Naive thymus-derived CD4-positive, alpha-beta T cell (primary cell): ENCODE data around the gene MTMR2. TPM values are rescaled to one million over a fixed set of nuclear protein-coding genes. Genes with fewer than 3 reads are reported as not detected.
A peak's percentile ranks its signal among the peaks of the same experiment; 100 is the strongest.

Experiments used
- ATAC-seq: fragments of 150-1000 bp; cut with Tn5 transposase; 2 replicates; pipeline ENCODE4 v1.10.0; 2021; ENCODE audit warnings: mild to moderate bottlenecking, moderate library complexity
- CTCF ChIA-PET: fragments of 350-600 bp; sonication (Branson Sonifier 250); formaldehyde crosslinking; loops from one replicate; lab custom pipeline; 2021; ENCODE audit warnings: antibody characterized with exemption; lab: Charles Lee
- POLR2A ChIA-PET: fragments of 350-600 bp; sonication (Branson Sonifier 250); formaldehyde crosslinking; loops from one replicate; lab custom pipeline; 2021; ENCODE audit warnings: antibody characterized with exemption, inconsistent platforms; lab: Charles Lee
- DNase-seq, 9 donors: peaks; one replicate each; pipeline versions ENCODE4 v3.0.0 to v3.0.0-alpha.2; 2020 to 2022; ENCODE audit warnings: mixed read lengths in 1 of 9
- H3K27ac ChIP-seq: one replicate; pipeline ENCODE4 v1.7.0; 2013; ENCODE audit warnings: mild to moderate bottlenecking, low read depth, low read length, moderate library complexity
- H3K27me3 ChIP-seq, 2 donors: one replicate each; pipeline ENCODE4 v1.7.0; 2013; ENCODE audit warnings: low read length in 2 of 2, mild to moderate bottlenecking in 2 of 2, moderate library complexity in 2 of 2; ENCODE audit not compliant: control insufficient read depth in 2 of 2, insufficient read depth in 2 of 2
- H3K36me3 ChIP-seq, 3 experiments: 1 replicate in 2 of 3; 2 replicates in 1 of 3; pipeline ENCODE4 v1.7.0; 2013; ENCODE audit warnings: low read length in 3 of 3, mild to moderate bottlenecking in 3 of 3, moderate library complexity in 1 of 3; ENCODE audit not compliant: insufficient read depth in 3 of 3, control insufficient read depth in 2 of 3
- H3K4me1 ChIP-seq, 2 donors: one replicate each; pipeline ENCODE4 v1.7.0; 2013; ENCODE audit warnings: low read length in 2 of 2, mild to moderate bottlenecking in 2 of 2, moderate library complexity in 1 of 2; ENCODE audit not compliant: control insufficient read depth in 2 of 2, insufficient read depth in 2 of 2
- H3K4me3 ChIP-seq: 2 replicates; pipeline ENCODE4 v1.7.0; 2013; ENCODE audit warnings: mild to moderate bottlenecking, low read length
- H3K9me3 ChIP-seq, 3 experiments: 1 replicate in 2 of 3; 2 replicates in 1 of 3; pipeline ENCODE4 v1.7.0; 2013; ENCODE audit warnings: low read length in 3 of 3; ENCODE audit not compliant: control insufficient read depth in 2 of 3
- H3K27ac Mint-ChIP-seq, 9 donors: one replicate each; pipeline ENCODE4 v1.8.0; 2020 to 2022; ENCODE audit warnings: mixed read lengths in 9 of 9, mild to moderate bottlenecking in 8 of 9, moderate library complexity in 5 of 9, inconsistent platforms in 2 of 9
- H3K27me3 Mint-ChIP-seq, 5 donors: one replicate each; pipeline ENCODE4 v1.8.0; 2021 to 2022; ENCODE audit warnings: mixed read lengths in 5 of 5, mild to moderate bottlenecking in 1 of 5
- H3K36me3 Mint-ChIP-seq, 5 donors: one replicate each; pipeline ENCODE4 v1.8.0; 2020 to 2022; ENCODE audit warnings: mixed read lengths in 5 of 5, mild to moderate bottlenecking in 3 of 5, inconsistent platforms in 1 of 5
- H3K4me1 Mint-ChIP-seq, 7 donors: one replicate each; pipeline ENCODE4 v1.8.0; 2020 to 2022; ENCODE audit warnings: mixed read lengths in 7 of 7, mild to moderate bottlenecking in 3 of 7, inconsistent platforms in 1 of 7
- H3K4me3 Mint-ChIP-seq, 10 donors: one replicate each; pipeline ENCODE4 v1.8.0; 2020 to 2022; ENCODE audit warnings: mild to moderate bottlenecking in 10 of 10, mixed read lengths in 10 of 10, moderate library complexity in 6 of 10, inconsistent platforms in 2 of 10
- H3K9me3 Mint-ChIP-seq, 11 donors: one replicate each; pipeline ENCODE4 v1.8.0; 2020 to 2022; ENCODE audit warnings: mixed read lengths in 11 of 11, mild to moderate bottlenecking in 4 of 11, inconsistent platforms in 1 of 11, moderate library complexity in 1 of 11
- intact Hi-C, 2 donors: fragments of 100-400 bp; cut with micrococcal nuclease; formaldehyde crosslinking; loops; one replicate each; pipeline ENCODE4 v1.15.1; 2023
- polyA plus RNA-seq, 2 donors: library from polyadenylated mRNA; unstranded; fragments of 300-500 nt; fragmentation: Illumina TruSeq; gene quantifications; one replicate each; pipeline ENCODE4 v1.2.3, GENCODE V29; 2021
- total RNA-seq, 6 experiments: library from RNA in 5 of 6; stranded (reverse) in 5 of 6; gene quantifications; 1 replicate in 5 of 6; 2 replicates in 1 of 6; pipeline ENCODE4 v1.2.3 and lab custom pipeline; 2021 to 2026

MTMR2 gene
- total and polyA plus RNA-seq, 7 experiments from 2014 or later: 5.9 to 20.8 (median 9.3) TPM

GRCh38 chr11:95805869-95806268, 118.0 kb downstream of the MTMR2 start:
- Histone ChIP-seq H3K4me1 (no peaks in the 10 kb centered on the region), H3K9me3 (no peaks in the 10 kb centered on the region), H3K27me3 (no peaks in the 10 kb centered on the region), H3K4me3 (no peak overlapping the region), H3K36me3 (peaks cover 0 to 14% (median 0%) of the 10 kb centered on the region in 3 experiments), H3K27ac (no peak overlapping the region)
- ATAC-seq (no peak), DNase-seq (no peak)
- no peaks in the 10 kb centered on the region for H3K27me3 Mint-ChIP-seq
- ChIA-PET CTCF (no interaction called here), POLR2A (no interaction called here)
- intact Hi-C loops: no loop called here
- peaks cover 13 to 51% (median 21%) of the 10 kb centered on the region in 5 donors for H3K36me3 Mint-ChIP-seq
- no peak overlapping the region for H3K4me3 Mint-ChIP-seq
- H3K9me3 Mint-ChIP-seq: peaks cover 0 to 16% (median 0%) of the 10 kb centered on the region in 11 donors
- H3K4me1 Mint-ChIP-seq: peaks cover 0 to 11% (median 2%) of the 10 kb centered on the region in 7 donors
- H3K27ac Mint-ChIP-seq: no peak overlapping the region

- H3K4me3 ChIP-seq: no peak overlapping the region
- intact Hi-C loops: no loop called here
- peaks cover 2 to 17% (median 6%) of the 10 kb centered on the region in 7 donors for H3K4me1 Mint-ChIP-seq
- ATAC-seq: no peak
- no peak for DNase-seq
- peaks cover 21 to 53% (median 37%) of the 10 kb centered on the region in 5 donors for H3K36me3 Mint-ChIP-seq
- H3K27ac Mint-ChIP-seq: no peak overlapping the region
- no peaks in the 10 kb centered on the region for H3K4me1 ChIP-seq
- H3K9me3 Mint-ChIP-seq: peaks cover 0 to 6% (median 0%) of the 10 kb centered on the region in 11 donors
- H3K4me3 Mint-ChIP-seq: no peak overlapping the region
- no peaks in the 10 kb centered on the region for H3K27me3 Mint-ChIP-seq
- H3K27ac ChIP-seq: no peak overlapping the region
- H3K27me3 ChIP-seq: no peaks in the 10 kb centered on the region
- H3K9me3 ChIP-seq: no peaks in the 10 kb centered on the region
- peaks cover 0 to 27% (median 10%) of the 10 kb centered on the region in 3 experiments for H3K36me3 ChIP-seq
- ChIA-PET POLR2A (interaction anchor here (0.6 kb wide), 1 partner anchor 13 kb away, joined by 3 read pairs; the partner anchor contains the start of gene CEP57), CTCF (no interaction called here)
Observed at GRCh38 chr11:95803973-95804372, 119.9 kb downstream of the MTMR2 start.

GRCh38 chr11:95802806-95803205, 121.1 kb downstream of the MTMR2 start:
- ChIA-PET POLR2A (no interaction called here), CTCF (no interaction called here)
- Mint-ChIP-seq H3K27ac (peak overlapping the region in 1 of 9 donors; percentile 50), H3K36me3 (peaks cover 21 to 50% (median 37%) of the 10 kb centered on the region in 5 donors), H3K9me3 (peaks cover 0 to 6% (median 0%) of the 10 kb centered on the region in 11 donors), H3K27me3 (no peaks in the 10 kb centered on the region), H3K4me1 (peaks cover 0 to 17% (median 6%) of the 10 kb centered on the region in 7 donors), H3K4me3 (no peak overlapping the region)
- Histone ChIP-seq H3K27me3 (no peaks in the 10 kb centered on the region), H3K4me3 (no peak overlapping the region), H3K36me3 (peaks cover 0 to 27% (median 10%) of the 10 kb centered on the region in 3 experiments), H3K4me1 (no peaks in the 10 kb centered on the region), H3K9me3 (no peaks in the 10 kb centered on the region), H3K27ac (no peak overlapping the region)
- intact Hi-C loops: no loop called here
- DNase-seq (no peak), ATAC-seq (no peak)

GRCh38 chr11:95800438-95800837, 123.5 kb downstream of the MTMR2 start:
- no peak overlapping the region for H3K4me3 ChIP-seq
- H3K9me3 ChIP-seq: no peaks in the 10 kb centered on the region
- peaks cover 0 to 17% (median 10%) of the 10 kb centered on the region in 3 experiments for H3K36me3 ChIP-seq
- no peaks in the 10 kb centered on the region for H3K27me3 Mint-ChIP-seq
- DNase-seq: no peak
- ATAC-seq: no peak
- ChIA-PET POLR2A (interaction anchor here (0.6 to 0.7 kb wide), 2 partner anchors 9 to 35 kb away, joined by 3 to 4 read pairs; no protein-coding TSS in a partner anchor), CTCF (interaction anchor here (0.7 kb wide), 1 partner anchor 49 kb away, joined by 5 read pairs; no protein-coding TSS in a partner anchor)
- intact Hi-C loops: no loop called here
- H3K4me1 Mint-ChIP-seq: peaks cover 3 to 22% (median 20%) of the 10 kb centered on the region in 7 donors
- no peak overlapping the region for H3K27ac ChIP-seq
- no peaks in the 10 kb centered on the region for H3K27me3 ChIP-seq
- H3K36me3 Mint-ChIP-seq: peaks cover 14 to 40% (median 27%) of the 10 kb centered on the region in 5 donors
- H3K9me3 Mint-ChIP-seq: no peaks in the 10 kb centered on the region
- no peaks in the 10 kb centered on the region for H3K4me1 ChIP-seq
- no peak overlapping the region for H3K4me3 Mint-ChIP-seq
- no peak overlapping the region for H3K27ac Mint-ChIP-seq

GRCh38 chr11:95799546-95799945, 124.4 kb downstream of the MTMR2 start:
- no peaks in the 10 kb centered on the region for H3K4me1 ChIP-seq
- Mint-ChIP-seq H3K4me3 (no peak overlapping the region), H3K4me1 (peaks cover 10 to 29% (median 26%) of the 10 kb centered on the region in 7 donors), H3K27ac (no peak overlapping the region), H3K27me3 (no peaks in the 10 kb centered on the region), H3K9me3 (no peaks in the 10 kb centered on the region), H3K36me3 (peaks cover 14 to 40% (median 25%) of the 10 kb centered on the region in 5 donors)
- no peaks in the 10 kb centered on the region for H3K27me3 ChIP-seq
- no peak for DNase-seq
- H3K36me3 ChIP-seq: peaks cover 0 to 17% (median 10%) of the 10 kb centered on the region in 3 experiments
- ATAC-seq: no peak
- POLR2A ChIA-PET: no interaction called here
- CTCF ChIA-PET: interaction anchor here (0.7 kb wide), 1 partner anchor 50 kb away, joined by 5 read pairs; no protein-coding TSS in a partner anchor
- intact Hi-C loops: no loop called here
- H3K9me3 ChIP-seq: no peaks in the 10 kb centered on the region
- no peak overlapping the region for H3K4me3 ChIP-seq
- H3K27ac ChIP-seq: no peak overlapping the region

- H3K9me3 ChIP-seq: no peaks in the 10 kb centered on the region
- ChIA-PET POLR2A (no interaction called here), CTCF (no interaction called here)
- peaks cover 0 to 13% (median 10%) of the 10 kb centered on the region in 3 experiments for H3K36me3 ChIP-seq
- H3K4me1 Mint-ChIP-seq: peaks cover 34 to 59% (median 52%) of the 10 kb centered on the region in 7 donors
- intact Hi-C loops: no loop called here
- H3K4me3 ChIP-seq: no peak overlapping the region
- H3K4me1 ChIP-seq: peaks cover 8 to 9% of the 10 kb centered on the region in 2 donors
- H3K9me3 Mint-ChIP-seq: no peaks in the 10 kb centered on the region
- H3K27ac Mint-ChIP-seq: peak overlapping the region in 1 of 9 donors; percentile 52
- H3K36me3 Mint-ChIP-seq: peaks cover 8 to 27% (median 20%) of the 10 kb centered on the region in 5 donors
- ATAC-seq (no peak), DNase-seq (no peak)
- H3K27ac ChIP-seq: no peak overlapping the region
- no peaks in the 10 kb centered on the region for H3K27me3 ChIP-seq
- H3K27me3 Mint-ChIP-seq: no peaks in the 10 kb centered on the region
- H3K4me3 Mint-ChIP-seq: no peak overlapping the region
Observed at GRCh38 chr11:95796501-95796900, 127.4 kb downstream of the MTMR2 start.
